KOPT-K1 (cell line): ENCODE data around the gene TCF12.
"Not testable (repeated sequence)": the region's sequence is repeated elsewhere in the genome, so short reads cannot be mapped to it uniquely, and the experiment has no call there.

Experiments
- H3K27ac ChIP-seq: fragments of 200-600 bp; sonication (generic); 2 replicates; pipeline ENCODE4 v1.5.1; 2016; ENCODE audit warnings: antibody characterized with exemption, mild to moderate bottlenecking, low read depth, low read length; ENCODE audit not compliant: poor library complexity, severe bottlenecking
- H3K36me3 ChIP-seq: fragments of 200-600 bp; sonication (generic); 2 replicates; pipeline ENCODE4 v1.5.1; 2017; ENCODE audit warnings: antibody characterized with exemption, mild to moderate bottlenecking, low read length, moderate library complexity; ENCODE audit not compliant: insufficient read depth
- H3K9me3 ChIP-seq: fragments of 200-600 bp; sonication (generic); 2 replicates; pipeline ENCODE4 v1.5.1; 2017; ENCODE audit warnings: antibody characterized with exemption, low read length, mild to moderate bottlenecking; ENCODE audit not compliant: insufficient read depth, poor library complexity, severe bottlenecking

The TCF12 gene

GRCh38 chr15:56991017-56991416, 72.6 kb downstream of the TCF12 start:
- Histone ChIP-seq H3K27ac (no peak overlapping the region), H3K36me3 (peaks cover 32% of the 10 kb centered on the region), H3K9me3 (peaks cover 8% of the 10 kb centered on the region)

DNA sequence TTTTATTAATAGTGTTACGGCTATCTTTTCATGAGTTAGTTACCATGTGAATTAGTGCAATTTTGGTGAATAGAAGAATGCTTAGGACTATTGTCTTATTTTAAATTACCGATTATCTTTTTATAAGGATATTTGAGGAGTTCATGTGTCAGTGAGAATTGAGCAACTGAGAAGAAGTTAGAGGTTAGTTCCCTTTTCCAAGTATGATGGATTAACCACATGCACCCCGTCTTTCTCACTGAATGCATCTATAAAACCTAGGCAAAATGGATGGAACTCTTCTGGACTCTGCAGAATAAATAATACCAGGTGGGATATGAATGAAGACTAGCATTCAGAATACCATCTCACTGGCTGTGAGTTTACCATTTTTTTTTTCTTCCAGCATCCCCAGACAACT, 74.3 kb downstream of the TCF12 start:
- Histone ChIP-seq H3K9me3 (peaks cover 8% of the 10 kb centered on the region), H3K27ac (no peak overlapping the region), H3K36me3 (peaks cover 42% of the 10 kb centered on the region)

GRCh38 chr15:56994280-56994679, 75.8 kb downstream of the TCF12 start:
- H3K36me3 ChIP-seq = peaks cover 42% of the 10 kb centered on the region
- H3K27ac ChIP-seq = no peak overlapping the region

GRCh38 chr15:56996093-56996492, 77.6 kb downstream of the TCF12 start:
- no peak overlapping the region for H3K27ac ChIP-seq
- H3K9me3 ChIP-seq = peaks cover 8% of the 10 kb centered on the region
- H3K36me3 ChIP-seq = peaks cover 35% of the 10 kb centered on the region

More at GRCh38 chr15:56994280-56994679, 75.8 kb downstream of the TCF12 start:
- peaks cover 8% of the 10 kb centered on the region for H3K9me3 ChIP-seq

GRCh38 chr15:56996746-56997470, 78.5 kb downstream of the TCF12 start:
- Histone ChIP-seq H3K36me3 (peaks cover 40% of the 10 kb centered on the region), H3K9me3 (peaks cover 8% of the 10 kb centered on the region), H3K27ac (no peak overlapping the region)

- Histone ChIP-seq H3K36me3 (peaks cover 37% of the 10 kb centered on the region), H3K9me3 (no peaks in the 10 kb centered on the region), H3K27ac (no peak overlapping the region)
Measured at GRCh38 chr15:57003418-57003817, 85.0 kb downstream of the TCF12 start.

DNA sequence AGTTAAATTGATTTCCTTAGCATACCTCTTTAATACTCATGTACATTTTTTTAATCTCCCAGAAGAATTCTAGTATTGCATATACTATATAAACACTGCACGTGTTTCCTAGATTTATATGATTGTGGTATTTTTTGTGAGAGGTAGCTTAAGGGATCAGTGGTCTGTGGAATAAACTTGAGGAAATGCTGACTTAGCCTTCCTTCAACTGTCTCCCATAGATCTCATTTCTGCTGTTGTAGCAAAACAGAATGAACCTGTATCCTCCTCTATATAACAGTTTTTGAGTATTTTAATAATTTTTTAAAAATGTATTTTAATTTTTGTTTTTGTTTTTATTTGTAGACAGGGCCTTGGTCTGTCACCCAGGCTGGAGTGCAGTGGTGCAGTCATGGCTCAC, 86.8 kb downstream of the TCF12 start:
- Histone ChIP-seq H3K36me3 (peaks cover 37% of the 10 kb centered on the region), H3K27ac (no peak overlapping the region), H3K9me3 (no peaks in the 10 kb centered on the region)

DNA sequence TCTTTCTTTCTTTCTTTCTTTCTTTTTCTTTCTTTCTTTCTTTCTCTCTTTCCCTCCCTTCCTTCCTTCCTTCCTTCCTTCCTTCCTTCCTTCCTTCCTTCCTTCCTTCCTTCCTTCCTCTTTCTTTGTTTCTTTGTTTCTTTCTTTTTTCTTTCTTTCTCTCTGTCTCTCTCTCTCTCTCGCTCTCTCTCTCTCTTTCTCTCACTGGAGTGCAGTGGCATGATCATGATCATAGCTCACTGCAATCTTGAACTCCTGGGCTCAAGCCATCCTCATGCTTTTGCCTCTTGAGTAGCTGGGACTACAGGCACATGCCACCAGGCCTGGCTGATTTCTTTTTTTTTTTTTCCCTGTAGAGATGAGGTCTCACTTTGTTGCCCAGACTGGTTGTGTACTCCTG, 89.4 kb downstream of the TCF12 start:
- not testable (repeated sequence) for H3K9me3 ChIP-seq, H3K27ac ChIP-seq
- peaks cover 25% of the 10 kb centered on the region for H3K36me3 ChIP-seq

DNA sequence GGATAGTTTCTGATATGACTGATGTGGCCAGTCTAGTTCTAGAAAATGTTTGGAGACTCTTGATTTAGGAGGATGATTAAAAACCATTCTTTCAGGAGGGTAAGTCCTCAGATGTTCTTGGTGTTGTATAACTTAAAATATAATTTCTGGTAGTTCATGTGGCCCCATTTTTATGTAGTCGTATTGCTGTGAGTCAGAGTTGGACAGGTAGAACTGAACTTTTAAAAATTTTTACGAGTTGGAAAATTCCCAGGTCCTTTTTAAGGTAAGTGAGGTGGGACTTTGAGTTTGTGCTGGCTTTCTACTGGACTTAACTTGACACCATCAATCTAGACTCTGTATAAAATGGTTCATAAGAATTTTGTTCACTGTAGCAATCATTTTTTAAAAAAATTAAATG, 92.3 kb downstream of the TCF12 start:
- Histone ChIP-seq H3K27ac (no peak overlapping the region), H3K9me3 (no peaks in the 10 kb centered on the region), H3K36me3 (peaks cover 3% of the 10 kb centered on the region; the same call in 1 of the 2 replicates)

- Histone ChIP-seq H3K9me3 (no peaks in the 10 kb centered on the region), H3K36me3 (peaks cover 3% of the 10 kb centered on the region; the same call in 1 of the 2 replicates), H3K27ac (no peak overlapping the region)
Measured at GRCh38 chr15:57012556-57012955, 94.1 kb downstream of the TCF12 start.

DNA sequence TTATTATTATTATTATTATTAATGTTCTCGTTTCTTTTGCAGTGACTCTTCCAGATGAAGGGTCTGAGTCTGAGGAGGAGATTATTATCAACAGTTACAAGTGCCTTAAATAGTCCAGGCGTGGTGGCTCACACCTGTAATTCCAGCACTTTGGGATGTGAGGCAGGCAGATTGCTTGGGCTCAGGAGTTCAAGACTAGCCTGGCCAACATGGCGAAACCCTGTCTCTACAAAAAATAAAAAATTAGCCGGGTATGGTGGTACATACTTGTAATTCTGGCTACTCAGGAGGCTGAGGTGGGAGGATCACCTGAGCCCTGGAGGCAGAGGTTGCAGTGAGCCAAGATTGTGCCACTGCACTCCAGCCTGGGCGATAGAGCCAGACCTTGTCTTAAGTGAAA, 96.5 kb downstream of the TCF12 start:
- not testable (repeated sequence) for H3K27ac ChIP-seq, H3K36me3 ChIP-seq, H3K9me3 ChIP-seq

DNA sequence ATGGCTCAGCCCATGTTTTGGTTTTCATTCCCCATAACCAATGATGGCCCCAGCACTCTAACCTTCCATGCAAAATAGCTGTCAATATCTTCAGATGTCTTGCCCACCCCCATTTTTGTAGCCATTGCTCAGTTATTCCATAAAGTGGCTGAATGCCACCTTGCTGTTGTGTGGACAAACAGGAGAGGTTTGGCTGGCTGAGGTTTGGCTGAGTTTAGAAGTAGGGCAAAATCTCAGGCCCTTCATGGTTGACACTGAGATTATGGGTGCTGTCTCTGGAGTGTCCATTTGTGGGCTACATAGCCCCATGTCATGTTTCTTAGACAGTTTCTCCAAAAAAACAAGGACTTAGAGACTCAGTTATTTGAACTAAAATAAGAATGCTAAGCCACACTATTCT, 96.9 kb downstream of the TCF12 start:
- H3K27ac ChIP-seq = no peak overlapping the region
- no peaks in the 10 kb centered on the region for H3K9me3 ChIP-seq
- H3K36me3 ChIP-seq = 0 out of 2 replicates have a peak, but pooled peaks cover 3% of the 10 kb centered on the region

- H3K9me3 ChIP-seq = no peaks in the 10 kb centered on the region
- no peak overlapping the region for H3K27ac ChIP-seq
Measured at GRCh38 chr15:57015897-57016296, 97.5 kb downstream of the TCF12 start.

DNA sequence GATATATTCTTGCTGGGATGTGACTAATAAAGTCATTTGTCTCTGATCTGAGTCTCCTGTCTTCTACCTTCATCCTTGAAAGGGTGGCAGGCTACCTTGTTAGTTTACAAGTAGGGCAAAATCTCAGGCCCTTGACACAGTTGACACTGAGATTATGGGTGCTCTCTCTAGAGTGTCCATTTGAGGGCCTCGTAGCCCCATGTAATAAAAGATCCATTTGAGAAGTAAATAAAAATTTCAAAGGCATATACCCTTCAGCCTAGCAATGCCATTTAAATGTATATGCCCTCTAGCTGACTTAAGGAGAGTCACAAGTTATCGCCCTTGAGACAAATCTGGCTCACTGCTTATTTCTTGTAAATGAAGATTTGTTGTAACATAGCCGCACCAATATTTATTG, 98.6 kb downstream of the TCF12 start:
- Histone ChIP-seq H3K27ac (no peak overlapping the region), H3K9me3 (no peaks in the 10 kb centered on the region), H3K36me3 (peaks cover 11% of the 10 kb centered on the region; the same call in 1 of the 2 replicates)

More at GRCh38 chr15:57015897-57016296, 97.5 kb downstream of the TCF12 start:
- 0 out of 2 replicates have a peak, but pooled peaks cover 3% of the 10 kb centered on the region for H3K36me3 ChIP-seq

GRCh38 chr15:57018151-57018550, 99.7 kb downstream of the TCF12 start:
- Histone ChIP-seq H3K36me3 (peaks cover 11% of the 10 kb centered on the region; the same call in 1 of the 2 replicates), H3K9me3 (no peaks in the 10 kb centered on the region), H3K27ac (no peak overlapping the region)
